ENCODE data around the gene TRAPPC11. TPM values are rescaled to one million over a fixed set of nuclear protein-coding genes. Genes with fewer than 3 reads are reported as not detected.

Gene TRAPPC11
- total and polyA plus RNA-seq, 9 of the 15 experiments (the other 6 are each of a cell fraction or from before 2014, with no cell fraction given) = 11.6 to 49.0 (median 28.7) TPM

- Histone ChIP-seq H3K36me3 (ENCODE audit: control insufficient read depth, insufficient read depth, low read length) (no peaks in the 10 kb centered on the region), H3K79me2 (ENCODE audit: control insufficient read depth, insufficient read depth, low read length) (no peaks in the 10 kb centered on the region), H3K9me1 (ENCODE audit: control insufficient read depth, insufficient read depth, low read length) (no peaks in the 10 kb centered on the region), H3K4me3 (no peak overlapping the region), H2AFZ (ENCODE audit: low read depth, low read length) (no peak overlapping the region), H3K9me3 (replicated peaks; ENCODE audit: control insufficient read depth, insufficient read depth, low read depth, low read length) (no peaks in the 10 kb centered on the region), H3K4me1 (replicated peaks in 1 of 2; ENCODE audit: control insufficient read depth in 2 of 2, insufficient read depth in 2 of 2, low read length in 2 of 2) (peaks cover 5 to 8% of the 10 kb centered on the region in 2 experiments; a peak in 4 of 5 replicates), H4K20me1 (replicated peaks; ENCODE audit: control insufficient read depth, insufficient read depth, low read length) (no peaks in the 10 kb centered on the region), H3K9ac (ENCODE audit: insufficient read depth in 1 of 2, low read depth in 2 of 2, low read length in 2 of 2) (no peak overlapping the region), H3K27me3 (ENCODE audit: control insufficient read depth in 2 of 2, insufficient read depth in 2 of 2, low read length in 2 of 2) (peaks cover 2 to 18% of the 10 kb centered on the region in 2 experiments; a peak in 2 of 5 replicates), H3K27ac (ENCODE audit: extremely low read depth, low read depth, low read length) (no peak overlapping the region), H3K4me2 (ENCODE audit: insufficient read depth, low read length) (no peak overlapping the region)
- in situ Hi-C loops (cut with MboI) (no loop called here), intact Hi-C loops (cut with micrococcal nuclease) (no loop called here)
- no peak for DNase-seq (ENCODE audit: extremely low read depth in 1 of 4, low spot score in 3 of 4)
- no peak for ATAC-seq
- WGBS (ENCODE audit: insufficient coverage, low coverage, missing lambda C conversion rate) = 46% methylated on average over 2 of the region's 2 CpGs
- no TSS peak for BruUV-seq (replicated peaks)
- ChIA-PET CTCF (ENCODE audit: low intra/inter-chr PET ratio) (no interaction called here), POLR2A (no interaction called here)
- no peak for TF ChIP-seq GTF2B (IDR thresholded peaks at IDR 0.05; ENCODE audit: extremely low read depth, insufficient read length)
- TF ChIP-seq PTRF (tag; IDR thresholded peaks at IDR 0.05) = no peak
- no peak for TF ChIP-seq FOXA1 (IDR thresholded peaks at IDR 0.05; ENCODE audit: borderline replicate concordance)
- no peak for TF ChIP-seq FOXP4 (CRISPR knock-in tag; IDR thresholded peaks at IDR 0.05; ENCODE audit: borderline replicate concordance)
- 0 out of 2 replicates have a peak, but pooled peaks have one; percentile 20 for TF ChIP-seq ZBTB9 (CRISPR knock-in tag; IDR thresholded peaks at IDR 0.05)
- TF ChIP-seq RBFOX2 (IDR thresholded peaks at IDR 0.05; ENCODE audit: low read depth, low read length) = no peak
- TF ChIP-seq ARID3B (CRISPR knock-in tag; IDR thresholded peaks at IDR 0.05; ENCODE audit: borderline replicate concordance) = no peak
- no peak for FAIRE-seq
Measured at GRCh38 chr4:183620421-183620820, 38.7 kb upstream of the TRAPPC11 start.
